Epidermal melanocyte (primary cell): ENCODE measurements around the gene PGRMC1.
"Not testable (repeated sequence)": the region's sequence is repeated elsewhere in the genome, so short reads cannot be mapped to it uniquely, and the experiment has no call there.

Source experiments
- DNase-seq: peaks from one replicate; pipeline ENCODE4 v3.0.0; 2011; ENCODE audit warnings: low spot score; ENCODE audit not compliant: insufficient read length

The PGRMC1 gene

GRCh38 chrX:119231936-119232445 is 4.1 kb upstream of the PGRMC1 start:
- DNase-seq = no peak

- DNase-seq = no peak
Measured at GRCh38 chrX:119235051-119235511, 1.0 kb upstream of the PGRMC1 start.

GRCh38 chrX:119236623-119237561 is 807 bp downstream of the PGRMC1 start:
- no peak for DNase-seq

GRCh38 chrX:119237562-119237942 is 1.5 kb downstream of the PGRMC1 start:
- no peak for DNase-seq

DNA sequence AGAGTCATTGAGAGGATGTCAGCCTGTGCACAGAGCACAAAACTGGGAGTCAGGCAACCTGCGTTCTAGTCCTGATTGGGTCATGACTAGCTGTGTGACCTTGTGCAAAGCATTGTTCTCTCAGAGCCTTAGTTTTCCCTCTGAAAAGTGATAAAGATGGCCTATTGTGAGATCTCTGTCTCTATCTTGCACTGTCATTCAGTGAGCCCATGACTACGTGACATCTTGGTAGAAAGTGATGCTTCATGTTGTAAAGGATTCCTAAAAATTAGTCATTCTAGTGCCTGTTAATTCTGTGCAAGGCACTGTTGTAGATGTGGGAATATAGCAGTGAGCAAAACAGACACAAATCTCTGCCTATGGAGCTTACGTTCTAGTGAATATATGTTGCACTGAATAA is 2.5 kb downstream of the PGRMC1 start:
- DNase-seq = no peak

GRCh38 chrX:119240356-119240755 is 4.3 kb downstream of the PGRMC1 start:
- DNase-seq = no peak

DNA sequence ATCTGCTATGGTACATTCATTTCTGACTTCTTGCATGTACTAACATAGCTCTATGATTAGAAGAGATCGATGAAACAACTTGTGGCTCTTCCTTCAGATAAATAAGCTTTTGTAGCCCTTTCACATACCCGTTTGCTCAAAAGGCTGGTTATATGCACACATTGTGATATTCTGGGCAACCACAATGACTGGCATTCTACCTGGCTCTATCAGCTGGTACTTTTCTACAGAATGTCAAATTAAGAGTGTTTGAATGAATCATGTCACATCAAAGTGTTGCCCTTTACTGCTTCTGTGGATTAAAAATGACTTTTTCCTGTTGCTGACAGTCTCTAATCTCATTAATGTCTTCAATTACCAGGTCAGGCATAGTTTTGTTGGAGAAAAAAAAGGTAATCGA is 11.6 kb downstream of the PGRMC1 start:
- DNase-seq = no peak

- no peak for DNase-seq
Measured at GRCh38 chrX:119249891-119250290, 13.8 kb downstream of the PGRMC1 start.

DNA sequence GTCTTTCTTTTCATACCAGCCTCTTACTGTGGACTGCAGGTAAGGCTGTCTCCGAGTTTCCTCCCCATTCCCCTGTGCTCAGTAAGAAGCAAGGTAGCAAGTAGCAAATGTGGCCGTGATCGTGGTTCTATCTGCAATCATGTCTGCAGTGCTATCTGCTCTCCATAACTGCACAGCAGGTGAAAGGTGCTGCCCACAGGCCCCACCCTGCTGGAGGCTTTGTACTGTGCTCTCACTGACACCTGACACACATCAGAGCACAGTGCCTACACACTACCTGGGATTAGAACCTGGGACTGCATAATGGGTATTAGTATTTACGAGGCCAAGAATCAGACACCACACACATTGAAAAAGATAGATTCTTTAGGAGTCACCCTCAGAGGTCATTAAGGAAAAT is 15.3 kb downstream of the PGRMC1 start:
- no peak for DNase-seq

- no peak for DNase-seq
Measured at GRCh38 chrX:119252716-119253115, 16.6 kb downstream of the PGRMC1 start.

GRCh38 chrX:119266364-119266995 is 30.4 kb downstream of the PGRMC1 start:
- DNase-seq = no peak

DNA sequence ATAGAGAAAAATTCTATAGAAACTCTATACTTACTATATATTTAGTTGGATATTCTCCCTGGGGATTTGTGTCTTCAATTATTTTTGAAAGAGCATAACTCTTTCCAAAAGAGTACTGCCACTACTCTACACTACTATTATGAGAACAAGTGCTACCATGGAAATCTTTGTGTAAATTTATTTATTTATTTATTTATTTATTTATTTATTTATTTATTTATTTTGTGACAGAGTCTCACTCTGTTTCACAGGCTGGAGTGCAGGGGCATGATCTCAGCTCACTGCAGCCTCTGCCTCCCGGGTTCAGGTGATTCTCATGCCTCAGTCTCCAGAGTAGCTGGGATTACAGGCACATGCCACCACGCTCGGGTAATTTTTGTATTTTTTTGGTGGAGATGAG is 31.0 kb downstream of the PGRMC1 start:
- DNase-seq = not testable (repeated sequence)

- no peak for DNase-seq
Measured at GRCh38 chrX:119272882-119273419, 36.9 kb downstream of the PGRMC1 start.

GRCh38 chrX:119273420-119274192 is 37.5 kb downstream of the PGRMC1 start:
- DNase-seq = no peak

GRCh38 chrX:119282347-119282746 is 46.3 kb downstream of the PGRMC1 start:
- not testable (repeated sequence) for DNase-seq

GRCh38 chrX:119288890-119289393 is 52.9 kb downstream of the PGRMC1 start:
- DNase-seq = no peak

DNA sequence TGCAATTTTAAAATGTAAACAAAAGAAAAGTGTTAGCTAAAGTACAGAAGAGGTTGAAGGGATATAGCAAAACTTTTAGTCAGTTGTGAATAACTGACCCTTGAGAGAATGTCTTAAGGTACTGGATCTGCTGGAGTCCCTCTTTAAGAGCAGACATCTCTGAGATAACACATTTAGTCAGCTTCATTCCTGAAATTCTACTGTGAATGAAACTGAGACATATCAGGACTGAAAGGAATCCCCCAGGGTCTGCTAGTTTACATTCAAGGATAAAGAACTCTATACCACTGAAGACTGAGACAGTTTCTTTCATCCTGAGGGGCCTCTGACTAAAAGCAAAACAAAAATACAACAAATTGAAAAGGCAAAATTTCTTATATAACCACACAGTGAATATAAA is 54.4 kb downstream of the PGRMC1 start:
- DNase-seq = no peak

- DNase-seq = not testable (repeated sequence)
Measured at GRCh38 chrX:119291246-119291645, 55.2 kb downstream of the PGRMC1 start.

DNA sequence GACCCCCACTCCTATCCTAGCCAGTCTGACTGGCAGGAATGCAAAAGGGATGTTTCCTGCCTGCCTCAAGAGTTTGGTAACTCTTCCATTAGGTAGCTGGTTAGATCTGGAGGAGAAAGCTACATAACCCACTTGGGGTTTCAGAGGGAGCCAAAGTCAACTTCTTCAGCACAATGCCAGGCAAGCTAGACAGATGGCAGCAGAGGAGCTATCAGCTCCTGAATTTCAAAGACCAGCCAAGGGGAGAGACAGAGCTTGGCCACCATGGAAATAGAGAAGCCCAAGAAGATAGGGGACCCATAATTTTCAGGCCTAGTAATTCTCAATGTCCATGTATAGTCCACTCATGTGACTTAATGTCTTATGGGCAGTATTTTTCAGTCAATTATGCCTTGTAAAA is 56.4 kb downstream of the PGRMC1 start:
- no peak for DNase-seq
